Activated CD8-positive, alpha-beta memory T cell treated with anti-CD3 and anti-CD28 coated beads for 1 hour (primary cell): ENCODE data around the gene BAG1.

Experiments
- DNase-seq, 2 donors: peaks; one replicate each; pipeline ENCODE4 v3.0.0-alpha.2; 2020; ENCODE audit warnings: low read depth in 1 of 2; ENCODE audit errors: extremely low read depth in 1 of 2

The BAG1 gene

DNA sequence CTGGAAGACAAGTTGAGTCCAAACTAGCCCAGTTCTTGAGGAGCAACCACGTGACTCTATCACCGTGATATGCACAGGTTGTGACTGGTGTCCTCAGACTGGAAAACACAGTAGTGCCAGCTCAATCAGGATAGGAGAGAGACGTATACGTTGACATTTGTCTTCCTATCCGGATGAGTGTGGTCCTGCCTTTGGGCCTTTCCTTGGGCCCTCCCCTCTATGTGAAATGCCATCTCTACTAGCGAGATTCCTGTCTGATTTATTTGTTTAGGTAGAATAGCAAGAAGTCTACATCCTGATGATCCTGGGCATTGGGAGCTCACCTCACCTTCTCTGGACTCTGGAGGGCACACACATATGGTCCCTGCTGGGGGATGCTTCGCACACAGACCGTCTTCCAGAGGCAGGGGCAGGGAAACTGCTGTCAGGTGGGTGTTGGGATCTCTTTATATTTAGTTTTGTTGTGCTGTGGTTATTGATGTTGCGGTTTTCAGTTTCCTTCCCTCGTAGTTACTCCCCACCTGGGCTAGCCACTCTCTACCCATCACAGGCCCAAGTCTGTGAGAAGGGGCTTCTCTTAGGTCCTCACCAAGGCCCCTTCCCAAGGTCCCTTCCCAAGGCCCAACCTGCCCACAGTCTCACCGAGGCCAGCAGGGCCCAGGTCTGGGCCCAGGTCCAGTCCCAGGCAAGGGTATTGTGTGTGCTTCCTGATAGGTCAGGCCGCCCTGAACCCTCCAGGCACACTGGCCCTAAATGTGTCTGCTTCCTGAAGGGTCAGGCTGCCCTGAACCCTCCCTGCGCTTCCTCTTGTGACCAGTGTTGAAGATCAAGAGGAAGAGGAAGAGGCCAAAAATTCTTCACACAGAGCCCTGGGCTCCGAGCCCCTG is 43.6 kb downstream of the BAG1 start:
- DNase-seq = no peak

DNA sequence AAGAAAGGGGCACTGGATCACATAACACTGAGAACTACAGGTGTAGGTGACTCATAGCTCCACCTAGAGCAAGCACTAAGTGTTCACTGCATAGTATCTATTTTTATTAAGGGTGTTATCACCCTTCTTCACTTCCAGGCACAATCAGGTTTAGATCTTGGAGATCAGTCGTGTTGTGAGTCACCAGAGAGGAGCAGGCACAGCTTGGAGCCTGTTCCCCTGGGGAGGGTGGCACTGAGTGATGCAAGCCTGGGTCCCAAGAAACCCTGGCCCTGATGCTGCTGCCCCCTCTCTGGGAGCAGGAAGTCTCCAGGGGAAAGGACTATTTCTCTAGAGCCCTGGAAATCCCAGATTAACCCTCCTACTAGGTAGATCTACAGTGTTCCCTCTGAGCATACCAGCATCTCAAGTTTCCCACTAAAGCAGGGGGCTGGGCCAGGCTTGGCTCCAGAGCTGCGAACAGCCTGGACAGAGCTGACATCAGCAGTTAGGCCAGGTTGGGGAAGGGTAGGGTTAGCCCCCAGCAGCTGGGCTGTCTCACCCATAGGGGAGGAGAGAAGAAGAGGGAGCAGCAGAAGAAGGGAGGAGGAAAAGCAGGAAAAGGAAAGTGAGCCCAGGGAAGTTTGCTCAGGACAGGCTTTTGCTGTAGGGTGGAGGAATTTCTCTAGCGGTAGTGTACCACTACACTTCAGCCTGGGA is 52.7 kb downstream of the BAG1 start:
- no peak for DNase-seq

DNA sequence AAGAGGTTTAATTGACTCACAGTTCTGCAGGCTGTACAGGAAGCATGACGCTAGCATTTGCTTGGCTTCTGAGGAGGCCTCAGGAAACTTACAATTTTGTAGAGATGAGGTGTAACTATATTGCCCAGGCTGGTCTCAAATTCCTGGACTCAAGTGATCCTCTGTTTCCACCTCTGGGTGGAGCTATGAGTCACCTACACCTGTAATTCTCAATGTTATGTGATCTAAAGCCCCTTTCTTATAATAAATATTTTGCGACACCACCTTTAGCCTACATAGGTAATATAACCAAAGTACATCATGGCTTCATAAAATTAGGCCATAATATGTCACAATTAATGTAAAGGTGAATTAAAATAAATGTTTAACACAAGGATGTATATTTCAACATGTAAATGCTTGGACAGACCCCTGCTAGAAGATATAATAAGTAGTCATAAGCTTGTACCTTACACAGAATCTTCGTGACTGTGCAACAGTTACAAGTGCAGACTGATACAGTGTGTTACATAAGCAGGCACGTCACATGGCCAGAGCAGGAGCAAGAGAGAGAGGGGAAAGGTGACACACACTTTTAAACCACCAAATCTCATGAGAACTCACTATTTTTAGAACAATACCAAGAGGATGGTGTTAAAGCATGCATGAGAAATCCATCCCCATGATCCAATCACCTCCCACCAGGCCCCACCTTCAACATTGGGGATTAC is 54.3 kb downstream of the BAG1 start:
- no peak for DNase-seq

DNA sequence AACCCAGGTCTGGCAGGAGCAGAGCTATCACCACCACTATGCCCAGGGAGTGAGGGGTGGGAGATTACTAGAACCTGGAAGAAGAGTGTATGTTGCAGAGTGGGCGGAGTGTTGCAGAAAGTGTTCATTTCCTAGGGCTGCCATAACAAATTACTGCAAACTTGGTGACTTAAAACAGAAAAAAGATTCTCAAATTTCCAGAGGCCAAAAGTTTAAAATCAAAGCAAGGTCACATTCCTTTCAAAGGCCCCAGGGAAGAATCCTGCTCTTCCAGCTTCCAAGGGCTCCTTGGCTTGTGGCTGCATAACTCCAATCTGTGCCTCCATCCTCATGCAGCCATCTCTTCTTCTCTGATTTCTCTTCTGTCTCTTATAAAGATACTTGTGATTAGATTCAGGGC is 55.1 kb downstream of the BAG1 start:
- no peak for DNase-seq

DNA sequence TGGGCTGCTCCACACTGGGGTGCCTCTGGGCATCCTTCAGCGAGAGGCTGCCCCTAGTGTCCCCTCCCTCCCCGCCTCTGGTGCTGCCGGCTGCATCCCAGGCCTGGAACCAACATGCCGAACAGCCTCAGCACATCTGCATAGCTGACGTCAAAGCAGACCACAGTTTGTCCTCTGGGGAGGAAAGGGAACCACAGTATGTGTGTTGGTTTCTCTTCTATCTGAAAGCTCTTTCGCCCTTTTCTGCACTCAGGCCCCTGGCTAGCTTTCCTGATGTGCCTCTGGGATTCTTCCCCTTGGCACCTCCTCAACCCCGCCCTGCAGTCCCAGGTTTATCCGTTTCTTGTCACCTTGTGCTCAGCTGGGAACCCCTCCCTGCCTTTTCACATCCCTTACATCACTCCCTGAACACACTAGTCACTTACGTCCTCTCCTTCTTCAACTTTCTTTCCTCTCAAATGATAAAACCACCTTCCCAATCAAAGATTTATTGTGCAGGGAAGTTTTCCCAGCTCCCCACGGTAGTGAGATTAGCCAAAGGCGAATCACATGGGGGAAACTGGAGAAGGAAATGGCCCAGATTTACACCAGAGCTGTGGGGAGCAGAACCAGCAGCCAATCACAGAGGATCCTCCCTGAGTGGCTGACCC is 61.8 kb downstream of the BAG1 start:
- no peak for DNase-seq
